Liver (tissue), 9 donors: ENCODE results near the gene ALKBH2. TPM values are rescaled to one million over a fixed set of nuclear protein-coding genes. Genes with fewer than 3 reads are reported as not detected.

ENCODE experiments used
- DNase-seq: peaks from one replicate; pipeline ENCODE4 v3.0.0-alpha.2; 2017; ENCODE audit warnings: low spot score
- H3K27ac ChIP-seq, 2 donors: one replicate each; pipeline ENCODE4 v1.7.0; 2013; ENCODE audit warnings: inconsistent platforms in 2 of 2, low read length in 2 of 2, control low read depth in 1 of 2, low read depth in 1 of 2, mild to moderate bottlenecking in 1 of 2
- H3K27me3 ChIP-seq, 4 donors: one replicate each; pipeline versions ENCODE4 v1.6.1 to v1.7.0; 2013; ENCODE audit warnings: low read length in 3 of 4, inconsistent platforms in 1 of 4, mild to moderate bottlenecking in 1 of 4, moderate library complexity in 1 of 4; ENCODE audit not compliant: control insufficient read depth in 4 of 4, insufficient read depth in 4 of 4
- H3K36me3 ChIP-seq, 4 donors: one replicate each; pipeline versions ENCODE4 v1.6.1 to v1.7.0; 2013; ENCODE audit warnings: low read length in 3 of 4, mild to moderate bottlenecking in 3 of 4, low read depth in 1 of 4, moderate library complexity in 1 of 4; ENCODE audit not compliant: control insufficient read depth in 4 of 4, insufficient read depth in 3 of 4
- H3K4me1 ChIP-seq, 4 donors: one replicate each; pipeline versions ENCODE4 v1.6.1 to v1.7.0; 2013; ENCODE audit warnings: low read length in 3 of 4, mild to moderate bottlenecking in 3 of 4, moderate library complexity in 1 of 4; ENCODE audit not compliant: control insufficient read depth in 4 of 4, insufficient read depth in 4 of 4
- H3K4me3 ChIP-seq, 3 donors: one replicate each; pipeline versions ENCODE4 v1.6.1 to v1.7.0; 2013; ENCODE audit warnings: low read length in 3 of 3, control low read depth in 1 of 3, low read depth in 1 of 3, mild to moderate bottlenecking in 1 of 3
- H3K9ac ChIP-seq, 2 donors: one replicate each; pipeline ENCODE4 v1.7.0; 2013; ENCODE audit warnings: low read length in 2 of 2, mild to moderate bottlenecking in 2 of 2, moderate library complexity in 2 of 2, control low read depth in 1 of 2, low read depth in 1 of 2
- H3K9me3 ChIP-seq, 4 donors: one replicate each; pipeline versions ENCODE4 v1.6.1 to v1.7.0; 2013; ENCODE audit warnings: low read length in 3 of 4; ENCODE audit not compliant: control insufficient read depth in 4 of 4
- CTCF ChIP-seq: fragments of 150-350 bp; IDR thresholded peaks from 2 replicates; pipeline ENCODE4 v1.5.1; 2017; ENCODE audit warnings: improper control_type of control experiment, low read depth, low read length; ENCODE audit not compliant: missing input control
- EGR1 ChIP-seq, 2 donors: IDR thresholded peaks; 2 replicates each; pipeline ENCODE4 v1.6.1; 2016 to 2018; ENCODE audit warnings: antibody characterized with exemption in 2 of 2, low read depth in 2 of 2
- FOXA1 ChIP-seq: IDR thresholded peaks from 2 replicates; pipeline ENCODE4 v1.6.1; 2016; ENCODE audit warnings: antibody characterized with exemption
- FOXA2 ChIP-seq: IDR thresholded peaks from 2 replicates; pipeline ENCODE4 v1.6.1; 2016; ENCODE audit warnings: antibody characterized with exemption
- GABPA ChIP-seq, 2 donors: IDR thresholded peaks in 1 of 2; conservative IDR thresholded peaks in 1 of 2; 2 replicates each; pipeline ENCODE4 v1.6.1; 2016; ENCODE audit warnings: antibody characterized with exemption in 2 of 2, mild to moderate bottlenecking in 1 of 2, moderate library complexity in 1 of 2
- HNF4A ChIP-seq, 2 donors: conservative IDR thresholded peaks; 2 replicates each; pipeline ENCODE4 v1.6.1; 2016; ENCODE audit warnings: antibody characterized with exemption in 2 of 2, mild to moderate bottlenecking in 2 of 2
- HNF4G ChIP-seq: IDR thresholded peaks from 2 replicates; pipeline ENCODE4 v1.6.1; 2016; ENCODE audit warnings: antibody characterized with exemption
- JUND ChIP-seq, 2 donors: IDR thresholded peaks; 2 replicates each; pipeline ENCODE4 v1.6.1; 2016; ENCODE audit warnings: antibody characterized with exemption in 2 of 2
- MAX ChIP-seq: IDR thresholded peaks from 2 replicates; pipeline ENCODE4 v1.6.1; 2016; ENCODE audit warnings: antibody characterized with exemption
- NR2F2 ChIP-seq: IDR thresholded peaks from 2 replicates; pipeline ENCODE4 v1.6.1; 2016; ENCODE audit warnings: antibody characterized with exemption
- RAD21 ChIP-seq, 2 donors: IDR thresholded peaks; 2 replicates each; pipeline ENCODE4 v1.6.1; 2016; ENCODE audit warnings: antibody characterized with exemption in 2 of 2, mild to moderate bottlenecking in 2 of 2
- RXRA ChIP-seq, 2 donors: IDR thresholded peaks; 2 replicates each; pipeline ENCODE4 v1.6.1; 2017 to 2018; ENCODE audit warnings: antibody characterized with exemption in 2 of 2, mild to moderate bottlenecking in 1 of 2
- SP1 ChIP-seq: IDR thresholded peaks from 2 replicates; pipeline ENCODE4 v1.6.1; 2018; ENCODE audit warnings: antibody characterized with exemption, mild to moderate bottlenecking
- TAF1 ChIP-seq: conservative IDR thresholded peaks from 2 replicates; pipeline ENCODE4 v1.6.1; 2016; ENCODE audit warnings: antibody characterized with exemption, mild to moderate bottlenecking
- YY1 ChIP-seq: IDR thresholded peaks from 2 replicates; pipeline ENCODE4 v1.6.1; 2016; ENCODE audit warnings: antibody characterized with exemption, mild to moderate bottlenecking
- WGBS: extraction: QIAGEN DNeasy Blood & Tissue Kit; methylation state at CpG from one replicate; pipeline ENCODE4 v1.1.7; 2013; 5-methylcytosine and 5-hydroxymethylcytosine counted together
- polyA plus RNA-seq, 2 donors: library from polyadenylated mRNA; stranded (reverse) in 1 of 2; unstranded in 1 of 2; fragments of 200-250 nt in 1 of 2; fragments of >200 nt in 1 of 2; fragmentation: Nextera tagmentation in 1 of 2; extraction: Ambion mirVana in 1 of 2; gene quantifications; one replicate each; pipeline versions ENCODE4 v1.2.1 to v1.2.3, GENCODE V29; 2013 to 2015
- total RNA-seq, 2 donors: library from RNA; depleted of rRNA; stranded (reverse); fragments of >200 nt; gene quantifications; one replicate each; pipeline ENCODE4 v1.2.3, GENCODE V29; 2014
- TF ChIP-seq, protein P1 (sequence below): IDR thresholded peaks from 2 replicates; pipeline ENCODE4 v1.6.1; 2016; ENCODE audit warnings: antibody characterized with exemption, mild to moderate bottlenecking
- TF ChIP-seq, protein P2 (sequence below): IDR thresholded peaks from 2 replicates; pipeline ENCODE4 v1.6.1; 2016; ENCODE audit warnings: antibody characterized with exemption
- TF ChIP-seq, protein P3 (sequence below): IDR thresholded peaks from 2 replicates; pipeline ENCODE4 v1.6.1; 2016; ENCODE audit warnings: antibody characterized with exemption
- donor health status: healthy.
- donor health status: healthy.
- donor health status: healthy.
- donor health status: healthy.
- donor health status: healthy.

ALKBH2 gene
- total and polyA plus RNA-seq, 4 donors, result 6.8 to 24.7 (median 19.9) TPM

DNA sequence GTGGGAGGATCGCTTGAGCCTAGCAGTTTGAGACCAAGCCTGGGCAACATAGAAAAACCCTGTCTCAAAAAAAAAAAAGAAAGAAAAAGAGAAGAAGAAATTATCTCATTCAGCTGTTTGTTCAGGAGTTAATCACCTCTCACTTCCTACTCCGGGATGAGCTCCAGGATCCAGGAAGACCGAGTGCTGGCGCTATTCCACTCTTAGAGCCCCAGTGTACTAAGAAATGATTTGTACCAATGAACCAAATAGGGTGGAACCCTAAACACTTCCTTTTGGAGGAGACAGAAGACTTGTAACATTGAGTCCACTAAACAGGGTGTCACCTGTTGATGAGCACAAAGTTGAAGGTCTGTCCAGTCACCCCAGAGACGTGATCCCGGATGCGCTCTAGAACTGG lies 3.6 kb downstream of the ALKBH2 start:
- 77% methylated on average over 7 of the region's 7 CpGs for WGBS
- no peak for TF ChIP-seq TAF1
- TF ChIP-seq FOXA1, result no peak
- no peak for TF ChIP-seq GABPA (IDR thresholded peaks at IDR 0.05 in 1 of 2, conservative IDR thresholded peaks at IDR 0.05 in 1 of 2)
- no peak for TF ChIP-seq HNF4G
- no peak for TF ChIP-seq HNF4A (conservative IDR thresholded peaks at IDR 0.05)
- Histone ChIP-seq H3K4me3 (no peak overlapping the region), H3K9ac (no peak overlapping the region), H3K36me3 (peaks cover 0 to 10% (median 2%) of the 10 kb centered on the region in 4 donors), H3K27ac (no peak overlapping the region), H3K9me3 (no peaks in the 10 kb centered on the region), H3K4me1 (peaks cover 4 to 76% (median 62%) of the 10 kb centered on the region in 4 donors), H3K27me3 (no peaks in the 10 kb centered on the region)
- DNase-seq, result no peak

GRCh38 chr12:109088818-109089217 lies 4.5 kb downstream of the ALKBH2 start:
- 85% methylated on average over 6 of the region's 6 CpGs for WGBS

More at GRCh38 chr12:109088818-109089217, 4.5 kb downstream of the ALKBH2 start:
- TF ChIP-seq RXRA (IDR thresholded peaks at IDR 0.05) (no peak), HNF4G (no peak), HNF4A (conservative IDR thresholded peaks at IDR 0.05) (no peak), NR2F2 (no peak), MAX (no peak), RAD21 (IDR thresholded peaks at IDR 0.05) (no peak), EGR1 (IDR thresholded peaks at IDR 0.05; ENCODE audit: low read depth in 2 of 2) (no peak), SP1 (no peak), GABPA (IDR thresholded peaks at IDR 0.05 in 1 of 2, conservative IDR thresholded peaks at IDR 0.05 in 1 of 2) (no peak), FOXA1 (no peak), JUND (IDR thresholded peaks at IDR 0.05) (no peak), TAF1 (no peak), FOXA2 (no peak), CTCF (no peak), YY1 (no peak)
- TF ChIP-seq, protein P1, sequence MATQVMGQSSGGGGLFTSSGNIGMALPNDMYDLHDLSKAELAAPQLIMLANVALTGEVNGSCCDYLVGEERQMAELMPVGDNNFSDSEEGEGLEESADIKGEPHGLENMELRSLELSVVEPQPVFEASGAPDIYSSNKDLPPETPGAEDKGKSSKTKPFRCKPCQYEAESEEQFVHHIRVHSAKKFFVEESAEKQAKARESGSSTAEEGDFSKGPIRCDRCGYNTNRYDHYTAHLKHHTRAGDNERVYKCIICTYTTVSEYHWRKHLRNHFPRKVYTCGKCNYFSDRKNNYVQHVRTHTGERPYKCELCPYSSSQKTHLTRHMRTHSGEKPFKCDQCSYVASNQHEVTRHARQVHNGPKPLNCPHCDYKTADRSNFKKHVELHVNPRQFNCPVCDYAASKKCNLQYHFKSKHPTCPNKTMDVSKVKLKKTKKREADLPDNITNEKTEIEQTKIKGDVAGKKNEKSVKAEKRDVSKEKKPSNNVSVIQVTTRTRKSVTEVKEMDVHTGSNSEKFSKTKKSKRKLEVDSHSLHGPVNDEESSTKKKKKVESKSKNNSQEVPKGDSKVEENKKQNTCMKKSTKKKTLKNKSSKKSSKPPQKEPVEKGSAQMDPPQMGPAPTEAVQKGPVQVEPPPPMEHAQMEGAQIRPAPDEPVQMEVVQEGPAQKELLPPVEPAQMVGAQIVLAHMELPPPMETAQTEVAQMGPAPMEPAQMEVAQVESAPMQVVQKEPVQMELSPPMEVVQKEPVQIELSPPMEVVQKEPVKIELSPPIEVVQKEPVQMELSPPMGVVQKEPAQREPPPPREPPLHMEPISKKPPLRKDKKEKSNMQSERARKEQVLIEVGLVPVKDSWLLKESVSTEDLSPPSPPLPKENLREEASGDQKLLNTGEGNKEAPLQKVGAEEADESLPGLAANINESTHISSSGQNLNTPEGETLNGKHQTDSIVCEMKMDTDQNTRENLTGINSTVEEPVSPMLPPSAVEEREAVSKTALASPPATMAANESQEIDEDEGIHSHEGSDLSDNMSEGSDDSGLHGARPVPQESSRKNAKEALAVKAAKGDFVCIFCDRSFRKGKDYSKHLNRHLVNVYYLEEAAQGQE, result no peak
- TF ChIP-seq, protein P2, sequence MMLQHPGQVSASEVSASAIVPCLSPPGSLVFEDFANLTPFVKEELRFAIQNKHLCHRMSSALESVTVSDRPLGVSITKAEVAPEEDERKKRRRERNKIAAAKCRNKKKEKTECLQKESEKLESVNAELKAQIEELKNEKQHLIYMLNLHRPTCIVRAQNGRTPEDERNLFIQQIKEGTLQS, result no peak
- TF ChIP-seq, protein P3, sequence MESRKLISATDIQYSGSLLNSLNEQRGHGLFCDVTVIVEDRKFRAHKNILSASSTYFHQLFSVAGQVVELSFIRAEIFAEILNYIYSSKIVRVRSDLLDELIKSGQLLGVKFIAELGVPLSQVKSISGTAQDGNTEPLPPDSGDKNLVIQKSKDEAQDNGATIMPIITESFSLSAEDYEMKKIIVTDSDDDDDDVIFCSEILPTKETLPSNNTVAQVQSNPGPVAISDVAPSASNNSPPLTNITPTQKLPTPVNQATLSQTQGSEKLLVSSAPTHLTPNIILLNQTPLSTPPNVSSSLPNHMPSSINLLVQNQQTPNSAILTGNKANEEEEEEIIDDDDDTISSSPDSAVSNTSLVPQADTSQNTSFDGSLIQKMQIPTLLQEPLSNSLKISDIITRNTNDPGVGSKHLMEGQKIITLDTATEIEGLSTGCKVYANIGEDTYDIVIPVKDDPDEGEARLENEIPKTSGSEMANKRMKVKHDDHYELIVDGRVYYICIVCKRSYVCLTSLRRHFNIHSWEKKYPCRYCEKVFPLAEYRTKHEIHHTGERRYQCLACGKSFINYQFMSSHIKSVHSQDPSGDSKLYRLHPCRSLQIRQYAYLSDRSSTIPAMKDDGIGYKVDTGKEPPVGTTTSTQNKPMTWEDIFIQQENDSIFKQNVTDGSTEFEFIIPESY, result no peak
- H3K4me3 ChIP-seq, result no peak overlapping the region
- DNase-seq, result no peak
- no peak overlapping the region for H3K9ac ChIP-seq
- H3K27ac ChIP-seq, result peak overlapping the region in 1 of 2 donors; percentile 10
- no peaks in the 10 kb centered on the region for H3K9me3 ChIP-seq
- H3K4me1 ChIP-seq, result peaks cover 8 to 84% (median 68%) of the 10 kb centered on the region in 4 donors
- H3K27me3 ChIP-seq, result no peaks in the 10 kb centered on the region
- H3K36me3 ChIP-seq, result peaks cover 0 to 10% (median 2%) of the 10 kb centered on the region in 4 donors
